ENCODE measurements around the gene NPAP1. TPM values are rescaled to one million over a fixed set of nuclear protein-coding genes. Genes with fewer than 3 reads are reported as not detected.

Gene NPAP1
- not detected in 2 replicates for total RNA-seq (ENCODE audit: low replicate concordance)

GRCh38 chr15:24675332-24676144 lies at the start of gene NPAP1:
TSS of gene NPAP1 (plus strand) at chr15:24675775. CDS start at chr15:24675868, 93 bp downstream.

